ENCODE data around the gene P3H1.

GRCh38 chr1:42698081-42698813, 68.6 kb downstream of the P3H1 start:
- TF ChIP-seq CTCF (IDR thresholded peaks at IDR 0.05) (no peak), POLR2AphosphoS5 (IDR thresholded peaks at IDR 0.05) (no peak), POLR2A (IDR thresholded peaks at IDR 0.05) (no peak), EP300 (IDR thresholded peaks at IDR 0.05) (no peak)

Data from upper lobe of left lung (tissue), 4 donors.